ENCODE measurements around the gene RTP2. TPM values are rescaled to one million over a fixed set of nuclear protein-coding genes. Genes with fewer than 3 reads are reported as not detected.

Gene RTP2
- total and polyA plus RNA-seq, 2 donors (not counting 3 experiments of a cell fraction or from before 2014, with no cell fraction given) = not detected

DNA sequence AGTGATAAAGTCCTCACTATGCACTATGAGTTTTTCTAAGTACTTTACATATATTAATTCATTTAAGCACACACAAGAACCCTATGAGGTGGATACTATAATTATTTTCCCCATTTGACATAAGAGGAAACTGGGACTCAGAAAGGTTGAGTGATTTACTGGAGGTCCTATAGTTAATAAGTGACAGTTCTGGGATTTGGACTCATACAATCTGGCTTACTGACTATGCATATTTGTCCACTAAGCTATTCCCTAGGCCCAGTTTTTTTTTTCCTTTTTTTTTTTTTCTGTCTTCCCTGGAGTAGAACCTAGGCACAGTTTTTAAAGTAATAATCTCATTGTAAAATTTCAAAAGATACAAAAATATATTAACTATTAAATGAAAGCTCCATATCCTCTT lies 6.3 kb upstream of the RTP2 start:
- DNase-seq (ENCODE audit: low read depth, low spot score) (no peak), FAIRE-seq (no peak)
- TF ChIP-seq GATA2 (IDR thresholded peaks at IDR 0.05; ENCODE audit: insufficient read depth, insufficient read length, low read depth, low read length) = no peak
- TF ChIP-seq JUN (IDR thresholded peaks at IDR 0.05; ENCODE audit: borderline replicate concordance, insufficient read depth, insufficient read length, low read depth) = no peak
- no peak overlapping the region for H3K27ac ChIP-seq (ENCODE audit: insufficient read depth, low read depth, low read length)
- H4K20me1 ChIP-seq (replicated peaks; ENCODE audit: control insufficient read depth, extremely low read depth, insufficient read depth, low read length) = no peaks in the 10 kb centered on the region
- H3K79me2 ChIP-seq (ENCODE audit: control insufficient read depth, insufficient read depth, low read length) = no peaks in the 10 kb centered on the region
- no peaks in the 10 kb centered on the region for H3K4me1 ChIP-seq (ENCODE audit: control insufficient read depth, extremely low read depth, insufficient read depth, low read length)
- dilution Hi-C loops (cut with MboI; ENCODE audit: extremely low pct_ligation_motif_present, low sequenced_read_pairs) (no loop called here), intact Hi-C loops (cut with micrococcal nuclease) (no loop called here)
- H3K36me3 ChIP-seq (ENCODE audit: control insufficient read depth in 2 of 2, extremely low read depth in 1 of 2, insufficient read depth in 2 of 2, low read length in 2 of 2) = no peaks in the 10 kb centered on the region
- BruUV-seq (replicated peaks) = no TSS peak
- ChIA-PET CTCF (interaction anchor here (1.0 to 1.7 kb wide), 4 partner anchors 29 to 490 kb away, joined by 3 to 11 read pairs (median 6); no protein-coding TSS in a partner anchor), POLR2A (no interaction called here)
- H3K27me3 ChIP-seq (ENCODE audit: control insufficient read depth in 2 of 2, insufficient read depth in 2 of 2, low read length in 2 of 2) = no peaks in the 10 kb centered on the region
- H3K4me3 ChIP-seq (replicated peaks in 1 of 3; ENCODE audit: insufficient read depth in 1 of 3, low read depth in 1 of 3, low read length in 3 of 3) = no peak overlapping the region
- no peak overlapping the region for H2AFZ ChIP-seq (ENCODE audit: low read depth, low read length)
- no peak overlapping the region for H3K9ac ChIP-seq (replicated peaks; ENCODE audit: extremely low read depth, insufficient read depth, low read length)
- no peak overlapping the region for H3K4me2 ChIP-seq (ENCODE audit: insufficient read depth, low read length)
- H3K9me3 ChIP-seq (replicated peaks; ENCODE audit: control insufficient read depth, insufficient read depth, low read length) = no peaks in the 10 kb centered on the region
- no peaks in the 10 kb centered on the region for H3K9me1 ChIP-seq (replicated peaks; ENCODE audit: control insufficient read depth, extremely low read depth, insufficient read depth, low read length)

DNA sequence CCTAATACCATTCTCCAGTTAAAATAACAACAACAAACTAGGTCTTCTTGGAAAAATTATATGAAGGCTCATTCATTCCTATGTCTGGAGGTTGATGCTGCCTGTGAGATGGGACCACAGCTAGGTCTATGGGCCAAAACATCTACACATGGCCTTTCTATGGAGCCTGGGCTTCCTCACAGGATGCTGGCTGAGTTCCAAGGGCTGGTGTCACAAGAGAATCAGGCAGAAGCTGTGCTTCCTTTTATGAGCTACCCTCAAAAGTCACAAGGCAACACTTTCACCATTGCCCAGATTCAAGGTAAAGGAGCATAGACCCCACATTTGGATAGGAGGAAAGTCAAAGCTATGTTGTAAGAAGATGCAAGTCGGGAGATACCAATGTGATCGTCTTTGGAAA lies 4.6 kb upstream of the RTP2 start:
- TF ChIP-seq GATA2 (IDR thresholded peaks at IDR 0.05; ENCODE audit: insufficient read depth, insufficient read length, low read depth, low read length) (no peak), POLR2A (IDR thresholded peaks at IDR 0.05; ENCODE audit: low read depth, low read length) (no peak), EZH2 (IDR thresholded peaks at IDR 0.05; ENCODE audit: borderline replicate concordance, low read depth, low read length, severe bottlenecking) (no peak), FOS (IDR thresholded peaks at IDR 0.05; ENCODE audit: borderline replicate concordance, insufficient read depth, low read length) (no peak), MYC (IDR thresholded peaks at IDR 0.05; ENCODE audit: low read depth, low read length) (no peak), JUN (IDR thresholded peaks at IDR 0.05; ENCODE audit: borderline replicate concordance, insufficient read depth, insufficient read length, low read depth) (no peak)
- TF ChIP-seq, protein P1, sequence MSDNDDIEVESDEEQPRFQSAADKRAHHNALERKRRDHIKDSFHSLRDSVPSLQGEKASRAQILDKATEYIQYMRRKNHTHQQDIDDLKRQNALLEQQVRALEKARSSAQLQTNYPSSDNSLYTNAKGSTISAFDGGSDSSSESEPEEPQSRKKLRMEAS (IDR thresholded peaks at IDR 0.05; ENCODE audit: insufficient read depth, insufficient read length) = no peak
- TF ChIP-seq, protein P2, sequence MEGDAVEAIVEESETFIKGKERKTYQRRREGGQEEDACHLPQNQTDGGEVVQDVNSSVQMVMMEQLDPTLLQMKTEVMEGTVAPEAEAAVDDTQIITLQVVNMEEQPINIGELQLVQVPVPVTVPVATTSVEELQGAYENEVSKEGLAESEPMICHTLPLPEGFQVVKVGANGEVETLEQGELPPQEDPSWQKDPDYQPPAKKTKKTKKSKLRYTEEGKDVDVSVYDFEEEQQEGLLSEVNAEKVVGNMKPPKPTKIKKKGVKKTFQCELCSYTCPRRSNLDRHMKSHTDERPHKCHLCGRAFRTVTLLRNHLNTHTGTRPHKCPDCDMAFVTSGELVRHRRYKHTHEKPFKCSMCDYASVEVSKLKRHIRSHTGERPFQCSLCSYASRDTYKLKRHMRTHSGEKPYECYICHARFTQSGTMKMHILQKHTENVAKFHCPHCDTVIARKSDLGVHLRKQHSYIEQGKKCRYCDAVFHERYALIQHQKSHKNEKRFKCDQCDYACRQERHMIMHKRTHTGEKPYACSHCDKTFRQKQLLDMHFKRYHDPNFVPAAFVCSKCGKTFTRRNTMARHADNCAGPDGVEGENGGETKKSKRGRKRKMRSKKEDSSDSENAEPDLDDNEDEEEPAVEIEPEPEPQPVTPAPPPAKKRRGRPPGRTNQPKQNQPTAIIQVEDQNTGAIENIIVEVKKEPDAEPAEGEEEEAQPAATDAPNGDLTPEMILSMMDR (IDR thresholded peaks at IDR 0.05; ENCODE audit: extremely low read depth in 1 of 2, insufficient read depth in 1 of 2, low read depth in 1 of 2, low read length in 2 of 2) = no peak
- Histone ChIP-seq H3K9ac (replicated peaks; ENCODE audit: extremely low read depth, insufficient read depth, low read length) (no peak overlapping the region), H3K4me3 (replicated peaks in 1 of 3; ENCODE audit: insufficient read depth in 1 of 3, low read depth in 1 of 3, low read length in 3 of 3) (no peak overlapping the region), H3K4me2 (ENCODE audit: insufficient read depth, low read length) (no peak overlapping the region), H3K27ac (ENCODE audit: insufficient read depth, low read depth, low read length) (no peak overlapping the region), H3K9me3 (replicated peaks; ENCODE audit: control insufficient read depth, insufficient read depth, low read length) (no peaks in the 10 kb centered on the region), H3K4me1 (ENCODE audit: control insufficient read depth, extremely low read depth, insufficient read depth, low read length) (no peaks in the 10 kb centered on the region), H4K20me1 (replicated peaks; ENCODE audit: control insufficient read depth, extremely low read depth, insufficient read depth, low read length) (no peaks in the 10 kb centered on the region), H3K27me3 (ENCODE audit: control insufficient read depth in 2 of 2, insufficient read depth in 2 of 2, low read length in 2 of 2) (no peaks in the 10 kb centered on the region), H3K36me3 (ENCODE audit: control insufficient read depth in 2 of 2, extremely low read depth in 1 of 2, insufficient read depth in 2 of 2, low read length in 2 of 2) (no peaks in the 10 kb centered on the region), H2AFZ (ENCODE audit: low read depth, low read length) (no peak overlapping the region), H3K79me2 (ENCODE audit: control insufficient read depth, insufficient read depth, low read length) (no peaks in the 10 kb centered on the region), H3K9me1 (replicated peaks; ENCODE audit: control insufficient read depth, extremely low read depth, insufficient read depth, low read length) (no peaks in the 10 kb centered on the region)
- POLR2A ChIA-PET = interaction anchor here (0.6 kb wide), 1 partner anchor 134 kb away, joined by 5 read pairs; no protein-coding TSS in a partner anchor
- CTCF ChIA-PET = interaction anchor here (1.6 kb wide), 1 partner anchor 27 kb away, joined by 6 read pairs; no protein-coding TSS in a partner anchor
- DNase-seq (ENCODE audit: low read depth, low spot score) = no peak
- no TSS peak for BruUV-seq (replicated peaks)
- intact Hi-C loops (cut with micrococcal nuclease) = no loop called here
- dilution Hi-C loops (cut with MboI; ENCODE audit: extremely low pct_ligation_motif_present, low sequenced_read_pairs) = no loop called here
- FAIRE-seq = no peak
